GM23338 (cell line): ENCODE data around the gene RMC1. TPM values are rescaled to one million over a fixed set of nuclear protein-coding genes. Genes with fewer than 3 reads are reported as not detected.

Source experiments
- ATAC-seq: fragments of 200-7000 bp; cut with Tn5 transposase; 3 replicates; pipeline ENCODE4 v1.9.1; 2020
- DNase-seq: peaks from one replicate; pipeline ENCODE4 v3.0.0-alpha.2; 2015; ENCODE audit warnings: low spot score
- H2AFZ ChIP-seq: fragments of 200-600 bp; sonication (generic); 2 replicates; pipeline ENCODE4 v1.8.0; 2016; ENCODE audit warnings: antibody characterized with exemption, mild to moderate bottlenecking, moderate library complexity
- H3F3A ChIP-seq: fragments of 200-600 bp; sonication (generic); replicated peaks from 2 replicates; pipeline ENCODE4 v1.8.0; 2017; ENCODE audit warnings: antibody characterized with exemption, mixed run types, low read depth
- H3K27ac ChIP-seq: fragments of 200-600 bp; sonication (generic); 2 replicates; pipeline ENCODE4 v1.6.1; 2016; ENCODE audit warnings: low read depth
- H3K27me3 ChIP-seq: fragments of 200-600 bp; sonication (generic); 2 replicates; pipeline ENCODE4 v1.8.0; 2016; ENCODE audit warnings: mild to moderate bottlenecking, mixed run types, moderate library complexity; ENCODE audit not compliant: insufficient read depth
- H3K36me3 ChIP-seq: fragments of 200-600 bp; sonication (generic); 2 replicates; pipeline ENCODE4 v1.8.0; 2016; ENCODE audit warnings: mild to moderate bottlenecking; ENCODE audit not compliant: insufficient read depth
- H3K4me1 ChIP-seq: fragments of 200-600 bp; sonication (generic); 2 replicates; pipeline ENCODE4 v1.8.0; 2016; ENCODE audit warnings: mild to moderate bottlenecking, moderate library complexity; ENCODE audit not compliant: insufficient read depth
- H3K4me2 ChIP-seq: fragments of 200-600 bp; sonication (generic); 2 replicates; pipeline ENCODE4 v1.7.1; 2017; ENCODE audit warnings: mixed run types
- H3K4me3 ChIP-seq: fragments of 200-600 bp; sonication (generic); 2 replicates; pipeline ENCODE4 v1.6.1; 2016; ENCODE audit warnings: mixed run types
- H3K79me2 ChIP-seq: fragments of 200-600 bp; sonication (generic); replicated peaks from 2 replicates; pipeline ENCODE4 v1.8.0; 2017; ENCODE audit warnings: mild to moderate bottlenecking; ENCODE audit not compliant: insufficient read depth
- H3K9me2 ChIP-seq: fragments of 200-600 bp; sonication (generic); 2 replicates; pipeline ENCODE4 v1.8.0; 2017; ENCODE audit not compliant: insufficient read depth
- H4K20me1 ChIP-seq: fragments of 200-600 bp; sonication (generic); replicated peaks from 2 replicates; pipeline ENCODE4 v1.8.0; 2017; ENCODE audit warnings: mild to moderate bottlenecking; ENCODE audit not compliant: insufficient read depth
- H3K27ac Mint-ChIP-seq: 2 replicates; pipeline ENCODE4 v1.8.0; 2020; ENCODE audit warnings: inconsistent platforms, mild to moderate bottlenecking, moderate library complexity, mixed read lengths
- H3K27me3 Mint-ChIP-seq: 3 replicates; pipeline ENCODE4 v1.8.0; 2022; ENCODE audit warnings: low read depth, mild to moderate bottlenecking, moderate library complexity, mixed read lengths, inconsistent platforms; ENCODE audit not compliant: insufficient read depth, poor library complexity
- H3K36me3 Mint-ChIP-seq: 3 replicates; pipeline ENCODE4 v1.8.0; 2021; ENCODE audit warnings: low read depth, mild to moderate bottlenecking, inconsistent platforms, moderate library complexity, mixed read lengths
- H3K4me1 Mint-ChIP-seq: 3 replicates; pipeline ENCODE4 v1.8.0; 2020; ENCODE audit warnings: mild to moderate bottlenecking, inconsistent platforms, mixed read lengths
- H3K4me3 Mint-ChIP-seq: 3 replicates; pipeline ENCODE4 v1.8.0; 2021; ENCODE audit warnings: moderate library complexity, mild to moderate bottlenecking, inconsistent platforms, mixed read lengths
- H3K9me3 Mint-ChIP-seq: 3 replicates; pipeline ENCODE4 v1.8.0; 2020; ENCODE audit warnings: moderate library complexity, mild to moderate bottlenecking, inconsistent platforms, mixed read lengths
- CREB1 ChIP-seq: fragments of 250-450 bp; sonication (Bioruptor Pico); IDR thresholded peaks from 2 replicates; pipeline ENCODE4 v1.5.0; 2020; ENCODE audit warnings: low read depth, mild to moderate bottlenecking, moderate library complexity
- CTCF ChIP-seq, 2 experiments: fragments of 200-600 bp in 1 of 2; sonication (generic) in 1 of 2; conservative IDR thresholded peaks; 2 replicates each; pipeline versions ENCODE4 v1.5.1 to v1.6.1; 2016 to 2017; ENCODE audit warnings: antibody characterized with exemption in 2 of 2, low read depth in 2 of 2, mild to moderate bottlenecking in 2 of 2, moderate library complexity in 1 of 2
- ETS1 ChIP-seq: IDR thresholded peaks from 2 replicates; pipeline ENCODE4 v1.6.1; 2016; ENCODE audit warnings: antibody characterized with exemption
- EZH2 ChIP-seq: fragments of 200-600 bp; sonication (generic); IDR thresholded peaks from one replicate; pipeline ENCODE4 v1.8.0; 2017; ENCODE audit warnings: antibody characterized with exemption, mild to moderate bottlenecking, low read depth; ENCODE audit not compliant: unreplicated experiment
- EZH2phosphoT487 ChIP-seq: fragments of 200-600 bp; sonication (generic); IDR thresholded peaks from one replicate; pipeline ENCODE4 v1.8.1; 2018; ENCODE audit warnings: antibody characterized with exemption; ENCODE audit not compliant: unreplicated experiment
- JUNB ChIP-seq: IDR thresholded peaks from one replicate; pipeline ENCODE4 v1.6.1; 2016; ENCODE audit warnings: antibody characterized with exemption; ENCODE audit not compliant: unreplicated experiment
- NANOG ChIP-seq: IDR thresholded peaks from 2 replicates; pipeline ENCODE4 v1.6.1; 2016; ENCODE audit warnings: antibody characterized with exemption, borderline replicate concordance
- POLR2AphosphoS5 ChIP-seq: IDR thresholded peaks from 2 replicates; pipeline ENCODE4 v1.6.1; 2016; ENCODE audit warnings: antibody characterized with exemption, low read depth
- REST ChIP-seq: IDR thresholded peaks from one replicate; pipeline ENCODE4 v1.6.1; 2018; ENCODE audit warnings: antibody characterized with exemption; ENCODE audit not compliant: unreplicated experiment
- STAT1 ChIP-seq: IDR thresholded peaks from one replicate; pipeline ENCODE4 v1.6.1; 2016; ENCODE audit warnings: antibody characterized with exemption; ENCODE audit not compliant: unreplicated experiment
- ZNF114 ChIP-seq: fragments of 250-450 bp; sonication (Bioruptor Pico); IDR thresholded peaks from 2 replicates; pipeline ENCODE4 v1.5.0; 2020; ENCODE audit warnings: mild to moderate bottlenecking, moderate library complexity
- ZNF331 ChIP-seq: fragments of 250-450 bp; sonication (Bioruptor Pico); IDR thresholded peaks from 2 replicates; pipeline ENCODE4 v1.5.0; 2020; ENCODE audit warnings: low read depth, mild to moderate bottlenecking, moderate library complexity
- ZNF462 ChIP-seq: fragments of 250-450 bp; sonication (Bioruptor Pico); IDR thresholded peaks from 2 replicates; pipeline ENCODE4 v1.5.0; 2020; ENCODE audit warnings: mild to moderate bottlenecking, moderate library complexity
- polyA plus RNA-seq: library from polyadenylated mRNA; unstranded; fragments of >200 nt; fragmentation: Nextera tagmentation; extraction: Ambion mirVana; gene quantifications from 2 replicates; pipeline ENCODE4 v1.2.1, GENCODE V29; 2016
- total RNA-seq: library from RNA; depleted of rRNA; stranded (reverse); fragments of >200 nt; shearing (Covaris generic); gene quantifications from 2 replicates; pipeline ENCODE4 v1.2.3, GENCODE V29; 2014

Gene RMC1
- total and polyA plus RNA-seq, 2 experiments from 2014 or later, result 18.9 to 24.6 TPM

GRCh38 chr18:23548275-23548674 lies 45.0 kb downstream of the RMC1 start:
- H3F3A ChIP-seq, result no peaks in the 10 kb centered on the region
- H3K4me3 ChIP-seq, result no peak overlapping the region
- Mint-ChIP-seq H3K4me3 (no peak overlapping the region), H3K9me3 (no peaks in the 10 kb centered on the region), H3K36me3 (peaks cover 53% of the 10 kb centered on the region), H3K27me3 (peaks cover 2% of the 10 kb centered on the region), H3K27ac (no peak overlapping the region), H3K4me1 (no peaks in the 10 kb centered on the region)
- H3K36me3 ChIP-seq, result peaks cover 44% of the 10 kb centered on the region
- no peak overlapping the region for H3K4me2 ChIP-seq
- H3K4me1 ChIP-seq, result no peaks in the 10 kb centered on the region
- H2AFZ ChIP-seq, result no peak overlapping the region
- TF ChIP-seq POLR2AphosphoS5 (no peak), REST (no peak), CREB1 (CRISPR knock-in tag) (no peak), NANOG (no peak), ZNF462 (CRISPR knock-in tag) (no peak), STAT1 (no peak), EZH2 (no peak), ZNF114 (no peak), CTCF (conservative IDR thresholded peaks at IDR 0.05; ENCODE audit: low read depth in 2 of 2) (no peak), EZH2phosphoT487 (no peak), JUNB (no peak), ZNF331 (no peak), ETS1 (no peak)
- H3K79me2 ChIP-seq, result no peaks in the 10 kb centered on the region; the same call in 1 of the 2 replicates
- no peaks in the 10 kb centered on the region for H3K9me2 ChIP-seq
- peaks cover 8% of the 10 kb centered on the region for H4K20me1 ChIP-seq
- ATAC-seq, result no peak
- H3K27me3 ChIP-seq, result no peaks in the 10 kb centered on the region
- DNase-seq, result no peak
- H3K27ac ChIP-seq, result no peak overlapping the region
